GM19193 (cell line): Measurements from ENCODE around the gene PLSCR2.

ENCODE experiments used
- POLR2A ChIP-seq: IDR thresholded peaks from 4 replicates; pipeline ENCODE4 v1.6.1; 2011; ENCODE audit not compliant: insufficient read depth, insufficient read length; ENCODE audit errors: extremely low read depth

PLSCR2 gene, protein sequence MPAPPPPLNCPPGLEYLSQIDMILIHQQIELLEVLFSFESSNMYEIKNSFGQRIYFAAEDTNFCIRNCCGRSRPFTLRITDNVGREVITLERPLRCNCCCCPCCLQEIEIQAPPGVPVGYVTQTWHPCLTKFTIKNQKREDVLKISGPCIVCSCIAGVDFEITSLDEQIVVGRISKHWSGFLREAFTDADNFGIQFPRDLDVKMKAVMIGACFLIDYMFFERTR

DNA sequence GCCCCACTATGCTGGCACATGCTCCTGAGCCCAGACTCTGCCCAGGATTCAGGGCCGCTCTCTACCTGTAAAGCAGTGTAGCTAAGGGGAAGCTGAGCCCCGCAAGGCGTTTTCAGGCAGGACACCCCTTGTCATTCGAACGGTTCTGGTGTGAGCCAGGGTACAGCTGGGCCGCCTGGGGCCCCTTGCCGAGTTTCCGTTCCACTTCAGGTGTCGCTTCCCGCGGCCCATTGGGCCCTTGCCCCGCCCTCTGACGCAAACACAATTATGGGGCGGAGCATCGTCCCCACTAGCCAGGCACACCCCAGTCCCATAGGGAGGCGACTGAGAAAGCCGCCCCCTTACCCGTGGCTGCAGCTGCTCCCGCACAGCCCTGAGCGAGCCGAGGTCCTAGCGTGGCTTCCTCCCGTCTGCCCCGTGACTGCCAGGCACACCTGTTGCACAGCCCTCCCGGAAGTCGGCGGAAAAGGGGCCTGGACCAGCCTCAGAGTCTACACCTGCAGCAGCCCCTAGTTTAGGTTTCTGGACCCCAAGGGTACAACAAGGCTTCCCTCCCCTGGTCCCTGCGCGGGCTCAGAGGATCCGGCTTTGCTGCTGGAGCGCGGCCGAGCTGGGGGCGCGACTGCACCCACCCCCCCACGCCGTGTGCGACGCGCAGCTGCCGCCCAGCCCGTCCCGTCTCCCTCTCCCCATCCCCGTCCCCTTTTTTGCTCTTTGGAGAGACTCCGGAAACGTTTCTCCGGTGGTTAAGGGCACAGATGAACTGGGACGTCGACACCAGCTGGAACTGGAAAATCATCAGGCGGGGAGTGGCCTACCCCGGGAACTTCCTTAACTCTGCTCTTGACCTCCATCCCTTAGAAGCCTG, at the start of gene PLSCR2:
Gene PLSCR2, minus strand, starts transcription at position 412 of the 868 bp plus-strand sequence. CDS start 9,657 bp downstream, outside the sequence.
- peak; percentile 58 for TF ChIP-seq POLR2A

DNA sequence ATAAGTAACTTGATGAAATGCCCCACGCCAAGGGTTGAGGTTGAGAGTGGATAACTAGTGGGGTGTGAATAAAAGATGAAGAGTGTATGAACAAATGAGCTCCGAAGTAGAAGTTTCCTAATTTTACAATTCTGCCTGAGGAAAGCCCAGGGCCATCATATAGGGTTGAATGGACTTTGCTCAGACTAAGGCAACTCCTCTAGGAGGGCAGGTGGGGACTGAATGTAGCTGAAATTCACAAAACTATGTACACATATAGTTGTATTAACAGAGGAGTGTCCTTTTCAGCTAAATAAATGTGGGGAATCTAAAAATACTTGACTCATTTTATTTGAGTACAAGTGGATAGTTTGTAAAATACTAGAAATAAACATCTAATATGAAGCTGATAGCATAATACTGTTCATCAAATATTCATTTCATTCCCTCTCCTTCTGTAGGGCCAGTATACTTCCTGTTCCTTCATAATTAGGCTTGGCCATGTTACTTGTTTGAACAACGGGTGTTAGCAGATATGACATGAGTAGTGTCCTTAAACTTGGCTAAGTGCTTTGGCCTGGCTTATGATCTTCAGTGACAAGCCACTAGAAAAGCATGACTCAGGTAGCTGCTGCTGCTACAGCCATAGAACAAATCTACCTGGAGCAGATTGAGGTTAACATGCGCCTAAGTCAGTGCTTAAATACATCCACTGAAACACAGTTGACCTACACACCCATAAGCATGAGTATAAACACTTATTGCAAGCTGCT, 48.5 kb upstream of the PLSCR2 start:
- TF ChIP-seq POLR2A = no peak

DNA sequence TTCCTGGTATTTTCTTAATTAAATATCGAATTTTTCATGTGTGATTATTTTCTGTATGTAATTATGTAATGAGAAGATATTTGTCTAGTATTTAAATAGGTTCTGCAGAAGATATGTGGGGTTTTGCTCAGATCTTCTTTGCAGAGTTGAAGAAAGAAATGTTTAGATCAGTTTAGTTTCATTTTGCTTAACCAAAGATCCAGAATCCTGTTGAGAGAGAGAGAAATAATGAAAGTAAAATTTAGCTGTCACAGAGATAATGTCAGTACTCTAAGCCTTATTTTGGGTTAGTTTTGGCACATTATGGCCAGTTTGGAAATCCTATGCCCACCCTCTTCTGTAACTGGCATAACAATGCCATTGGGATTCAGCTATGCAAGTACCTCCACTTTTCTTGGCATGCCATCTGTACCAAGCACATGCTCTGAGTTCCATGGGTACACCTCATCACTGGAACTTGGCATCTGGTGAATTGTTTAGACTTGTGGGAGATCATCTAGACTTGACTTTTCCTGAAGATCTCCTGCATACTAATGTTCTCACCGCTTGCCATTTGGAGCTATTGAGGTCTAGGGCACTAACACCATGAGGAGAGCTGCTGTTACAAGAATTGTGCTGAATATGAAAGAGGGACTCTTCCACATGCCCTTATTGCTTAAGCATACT, 44.2 kb upstream of the PLSCR2 start:
- no peak for TF ChIP-seq POLR2A

DNA sequence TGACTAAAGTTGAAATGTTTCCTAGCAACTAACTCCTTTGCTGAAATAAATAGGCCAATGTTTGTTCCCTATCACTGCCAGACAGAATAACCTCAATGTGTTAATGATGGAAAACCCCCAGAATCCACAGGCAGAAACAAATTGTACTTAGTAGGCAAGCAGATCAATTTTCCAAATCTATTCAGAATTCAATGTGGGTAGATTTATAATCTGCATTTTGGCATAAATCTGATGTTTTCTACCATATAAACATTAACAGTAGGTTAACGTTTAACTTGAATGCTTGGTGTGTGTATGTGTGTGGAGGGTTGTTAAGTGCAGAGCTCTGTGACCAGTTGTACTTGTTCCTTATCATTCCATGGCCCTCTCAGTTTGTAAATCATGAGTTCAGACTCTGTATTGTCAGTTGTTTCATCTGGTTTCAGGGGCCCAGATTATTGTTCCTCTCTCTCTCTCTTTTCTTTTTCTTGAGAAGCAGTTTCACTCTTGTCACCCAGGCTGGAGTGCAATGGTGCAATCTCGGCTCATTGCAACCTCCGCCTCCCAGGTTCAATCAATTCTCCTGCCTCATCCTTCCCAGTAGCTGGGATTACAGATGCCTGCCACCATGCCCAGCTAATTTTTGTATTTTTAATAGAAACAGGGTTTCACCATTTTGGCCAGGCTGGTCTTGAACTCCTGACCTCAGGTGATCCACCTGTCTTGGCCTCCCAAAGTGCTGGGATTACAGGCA, 42.2 kb upstream of the PLSCR2 start:
- TF ChIP-seq POLR2A = no peak

DNA sequence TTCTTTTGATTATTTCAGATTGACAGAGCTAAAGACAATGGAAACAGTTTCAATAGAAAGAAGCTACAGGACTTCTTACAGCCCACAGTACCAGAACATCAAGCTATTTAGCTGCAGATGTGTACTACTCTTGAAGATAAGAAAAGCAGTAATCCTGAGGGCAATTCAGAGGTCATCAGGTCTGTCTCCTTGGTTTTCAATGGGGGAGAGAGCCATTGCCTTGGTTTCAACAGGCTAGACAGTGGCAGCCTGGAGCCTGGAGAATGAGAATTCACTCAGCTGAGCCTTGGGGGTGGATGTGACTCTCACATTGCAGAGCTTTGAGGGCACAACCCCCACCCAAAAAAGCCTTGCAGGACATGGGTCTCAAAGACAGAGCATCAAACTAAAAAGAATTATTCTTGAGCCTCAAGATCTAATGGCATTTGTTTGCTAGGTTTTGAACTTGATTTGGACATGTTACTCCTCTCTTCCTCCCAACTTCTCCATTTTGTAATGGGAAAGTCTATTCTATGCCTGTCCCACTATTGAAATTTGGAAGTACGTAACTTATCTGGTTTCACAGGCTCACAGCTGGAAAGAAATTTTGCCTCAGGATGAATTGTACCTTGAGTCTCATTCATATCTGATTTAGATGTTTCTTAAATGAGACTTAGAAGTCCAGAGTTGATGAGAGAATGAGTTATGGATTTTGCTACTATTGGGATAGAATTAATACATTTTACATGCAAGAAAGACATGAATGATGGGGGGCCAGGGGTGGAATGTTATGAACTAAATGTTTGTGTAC, 38.2 kb upstream of the PLSCR2 start:
- no peak for TF ChIP-seq POLR2A

DNA sequence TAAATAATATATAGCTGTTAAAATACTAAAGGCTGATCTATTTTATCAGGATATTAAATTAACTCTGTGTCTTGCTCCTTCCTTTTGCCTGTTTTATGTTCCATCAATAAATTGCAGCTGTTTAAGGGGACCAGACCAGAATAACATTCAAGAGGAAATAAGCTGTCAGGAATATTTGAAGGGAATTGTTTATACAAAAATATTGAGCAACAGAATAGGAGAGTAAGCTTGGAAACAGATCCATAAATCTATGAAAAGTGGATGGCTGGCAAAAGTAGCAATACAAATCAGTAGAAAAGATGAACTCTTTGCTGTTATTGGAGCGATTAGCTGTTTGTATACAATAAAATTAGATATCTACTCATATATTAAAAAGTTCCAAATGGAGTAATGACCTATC, 36.2 kb upstream of the PLSCR2 start:
- TF ChIP-seq POLR2A = no peak

DNA sequence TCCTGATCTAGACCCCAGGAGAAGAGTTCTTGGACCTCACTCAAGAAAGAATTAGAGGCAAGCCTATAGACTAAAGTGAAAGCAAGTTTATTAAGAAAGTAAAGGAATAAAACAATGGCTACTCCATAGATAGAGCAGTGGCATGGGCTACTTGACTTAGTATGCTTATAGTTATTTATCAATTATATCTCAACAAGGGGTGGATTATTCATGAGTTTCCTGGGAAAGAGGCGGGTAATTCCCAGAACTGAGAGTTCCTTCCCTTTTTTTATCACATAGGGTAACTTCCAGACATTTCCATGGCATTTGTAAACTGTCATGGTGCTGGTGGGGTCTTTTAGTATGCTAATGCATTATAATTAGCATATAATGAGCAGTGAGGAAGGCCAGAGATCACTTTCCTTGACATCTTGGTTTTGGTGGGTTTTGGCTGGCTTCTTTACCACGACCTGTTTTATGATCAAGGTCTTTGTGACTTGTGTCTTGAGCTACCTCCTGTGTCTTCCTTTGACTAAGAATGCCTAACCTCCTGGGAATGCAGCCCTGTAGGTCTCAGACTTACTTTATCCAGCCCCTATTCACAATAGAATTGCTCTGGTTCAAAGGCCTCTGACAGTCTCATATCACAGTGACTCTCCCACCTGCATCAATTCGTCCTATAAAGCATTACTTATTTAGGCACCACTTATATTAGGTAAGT, 35.3 kb upstream of the PLSCR2 start:
- no peak for TF ChIP-seq POLR2A

DNA sequence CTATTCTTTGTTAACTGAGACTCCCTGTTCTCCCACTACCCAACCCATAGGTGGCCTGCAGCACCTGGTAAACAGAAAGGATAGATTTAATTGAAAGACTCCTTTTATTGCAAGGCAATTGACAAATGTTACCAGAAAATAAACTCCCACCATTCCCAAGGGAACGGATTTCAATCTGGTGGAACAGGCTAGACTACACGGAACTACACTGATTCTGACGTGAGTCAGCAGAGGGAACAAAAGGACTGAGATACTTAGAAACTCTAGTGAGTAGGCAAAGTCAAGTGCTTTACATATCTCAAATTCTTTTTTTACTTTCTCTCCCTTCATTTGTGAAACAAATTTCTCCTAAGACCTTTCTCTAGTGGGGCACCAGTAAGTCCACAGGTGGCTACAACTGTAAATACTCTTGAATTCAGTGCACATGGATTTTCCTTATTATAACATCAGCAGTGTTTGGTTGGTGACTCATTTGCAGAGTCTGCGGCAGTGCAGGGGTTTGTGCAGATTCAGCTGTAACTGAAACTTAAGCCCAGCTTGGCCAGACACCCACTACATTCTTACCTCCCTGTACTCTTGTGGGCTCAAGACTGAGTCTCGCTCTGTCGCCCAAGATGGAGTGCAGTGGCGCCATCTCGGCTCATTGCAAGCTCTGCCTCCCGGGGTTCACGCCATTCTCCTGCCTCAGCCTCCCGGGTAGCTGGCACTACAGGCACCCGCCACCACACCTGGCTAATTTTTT, 34.3 kb upstream of the PLSCR2 start:
- TF ChIP-seq POLR2A = no peak

DNA sequence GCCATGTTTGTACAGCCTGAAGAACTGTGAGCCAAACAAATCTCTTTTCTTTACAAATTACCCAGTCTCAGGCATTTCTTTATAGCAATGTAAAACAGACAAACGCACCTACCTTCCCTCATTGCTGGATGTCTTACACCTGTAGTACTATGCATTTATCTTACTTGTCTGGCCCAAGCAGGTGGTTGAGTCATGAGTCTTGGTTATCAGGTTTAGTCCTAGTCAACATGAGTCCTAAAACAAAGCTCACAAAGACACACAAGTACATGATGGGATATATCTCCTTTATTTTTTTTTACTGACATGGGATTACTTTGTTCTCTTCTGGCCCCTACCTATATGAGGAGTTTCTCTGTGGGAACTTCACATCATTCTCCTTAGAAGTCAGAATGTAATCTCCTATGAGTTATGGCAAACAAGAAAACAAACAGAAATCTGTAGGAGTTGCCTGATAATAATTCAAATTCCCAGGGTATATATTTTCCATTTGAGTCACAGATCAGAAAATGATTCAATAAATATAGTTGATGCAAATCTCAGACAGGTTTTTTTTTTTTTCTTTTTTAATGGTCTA, 33.6 kb upstream of the PLSCR2 start:
- TF ChIP-seq POLR2A = no peak

DNA sequence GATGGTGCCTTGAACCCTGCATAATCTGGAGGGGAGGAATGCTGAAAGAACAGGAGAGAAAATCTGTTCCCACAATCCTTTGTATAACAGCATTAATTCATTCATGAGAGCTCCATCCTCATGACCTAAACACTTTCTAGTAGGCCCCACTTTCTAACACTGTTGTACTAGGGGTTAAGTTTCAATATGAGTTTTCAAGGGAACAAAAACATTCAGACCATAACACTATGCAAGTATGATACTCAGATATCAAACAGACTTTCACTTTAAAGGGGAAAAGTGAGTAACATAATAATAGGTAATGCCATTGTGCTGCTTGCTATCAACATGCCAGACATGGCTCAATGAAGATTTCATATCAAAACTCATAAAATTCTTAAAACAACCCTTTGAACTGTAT, 32.4 kb upstream of the PLSCR2 start:
- no peak for TF ChIP-seq POLR2A

DNA sequence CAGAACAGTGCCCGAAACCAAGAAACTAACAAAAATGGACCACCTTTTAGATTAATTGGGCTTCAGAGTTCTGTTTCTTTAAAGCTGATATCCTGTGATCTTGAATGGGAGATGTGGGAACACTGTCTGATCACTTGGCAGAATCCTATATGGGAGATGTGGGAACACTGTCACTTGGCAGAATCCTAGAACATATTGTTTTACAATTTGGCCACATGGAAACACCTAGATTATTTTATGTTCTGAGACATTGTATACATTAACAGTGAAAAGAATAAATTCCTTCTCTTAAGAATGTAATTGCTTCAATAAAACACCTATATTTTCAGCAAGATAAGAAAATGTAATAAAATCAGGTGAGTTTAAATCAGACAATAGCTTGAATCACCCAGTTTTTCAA, 30.3 kb upstream of the PLSCR2 start:
- no peak for TF ChIP-seq POLR2A
